GM21737 (cell line): ENCODE data around the gene ANAPC16.
A peak's percentile ranks its signal among the peaks of the same experiment; 100 is the strongest.

Experiments
- ATAC-seq: cut with Tn5 transposase; IDR thresholded peaks from one replicate; pipeline ENCODE4 v1.9.1; 2021; ENCODE audit warnings: mild to moderate bottlenecking, moderate library complexity; ENCODE audit not compliant: unreplicated experiment

ANAPC16 gene

GRCh38 chr10:72242675-72243074 lies 26.9 kb downstream of the ANAPC16 start:
- ATAC-seq: no peak

- ATAC-seq: no peak
Observed at GRCh38 chr10:72243822-72244437, 28.1 kb downstream of the ANAPC16 start.

- ATAC-seq: no peak
Observed at GRCh38 chr10:72244573-72245038, 28.8 kb downstream of the ANAPC16 start.

GRCh38 chr10:72245949-72246525 lies 30.2 kb downstream of the ANAPC16 start:
- ATAC-seq: no peak

GRCh38 chr10:72248468-72249151 lies 32.8 kb downstream of the ANAPC16 start:
- ATAC-seq: peak; percentile 78

GRCh38 chr10:72249176-72249862 lies 33.5 kb downstream of the ANAPC16 start:
- peak; percentile 16 for ATAC-seq

GRCh38 chr10:72250666-72251065 lies 34.9 kb downstream of the ANAPC16 start:
- no peak for ATAC-seq

- ATAC-seq: no peak
Observed at GRCh38 chr10:72251635-72252034, 35.8 kb downstream of the ANAPC16 start.

- ATAC-seq: no peak
Observed at GRCh38 chr10:72252972-72253371, 37.2 kb downstream of the ANAPC16 start.

- no peak for ATAC-seq
Observed at GRCh38 chr10:72253578-72253977, 37.8 kb downstream of the ANAPC16 start.

GRCh38 chr10:72254813-72255568 lies 39.2 kb downstream of the ANAPC16 start:
- peak; percentile 40 for ATAC-seq

GRCh38 chr10:72255977-72256729 lies 40.3 kb downstream of the ANAPC16 start:
- ATAC-seq: no peak

- ATAC-seq: no peak
Observed at GRCh38 chr10:72257051-72257892, 41.5 kb downstream of the ANAPC16 start.

GRCh38 chr10:72258617-72259016 lies 42.8 kb downstream of the ANAPC16 start:
- ATAC-seq: no peak

- ATAC-seq: no peak
Observed at GRCh38 chr10:72259491-72260238, 43.9 kb downstream of the ANAPC16 start.

- ATAC-seq: peak; percentile 65
Observed at GRCh38 chr10:72260239-72260975, 44.6 kb downstream of the ANAPC16 start.

GRCh38 chr10:72260976-72261783 lies 45.4 kb downstream of the ANAPC16 start:
- peak; percentile 46 for ATAC-seq
